Measurements from ENCODE around the gene NBPF12.
"Not testable (repeated sequence)": the region's sequence is repeated elsewhere in the genome, so short reads cannot be mapped to it uniquely, and the experiment has no call there.

- not testable (repeated sequence) for TF ChIP-seq ZNF23 (tag by site-specific recombination; IDR thresholded peaks at IDR 0.05; ENCODE audit: borderline replicate concordance); HOXD13 (CRISPR knock-in tag; IDR thresholded peaks at IDR 0.05; ENCODE audit: borderline replicate concordance); YY2 (tag by site-specific recombination; IDR thresholded peaks at IDR 0.05); CTCF (tag by site-specific recombination; IDR thresholded peaks at IDR 0.05); ZNF138 (tag by site-specific recombination; IDR thresholded peaks at IDR 0.05; ENCODE audit: borderline replicate concordance); ZNF37A (tag by site-specific recombination; IDR thresholded peaks at IDR 0.05); ZNF292 (tag by site-specific recombination; IDR thresholded peaks at IDR 0.05; ENCODE audit: borderline replicate concordance, low read depth); ZNF18 (tag by site-specific recombination; IDR thresholded peaks at IDR 0.05); OVOL3 (tag by site-specific recombination; IDR thresholded peaks at IDR 0.05)
Measured at GRCh38 chr1:146891355-146891754, 46.8 kb upstream of the NBPF12 start.

Data from HEK293 (cell line).